CD14-positive monocyte (primary cell): Measurements from ENCODE around the gene ATP11A. TPM values are rescaled to one million over a fixed set of nuclear protein-coding genes. Genes with fewer than 3 reads are reported as not detected.

Source experiments
- DNase-seq, 3 donors: peaks; one replicate each; pipeline ENCODE4 v3.0.0-alpha.2; 2011 to 2022
- H2AFZ ChIP-seq: 2 replicates; pipeline ENCODE4 v1.6.0; 2012; ENCODE audit warnings: mild to moderate bottlenecking, low read depth, low read length, inconsistent platforms; ENCODE audit not compliant: insufficient read depth, poor library complexity, severe bottlenecking
- H3K27ac ChIP-seq, 2 donors: 1 replicate in 1 of 2; 2 replicates in 1 of 2; pipeline ENCODE4 v1.5.1; 2012 to 2013; ENCODE audit warnings: low read length in 2 of 2, control low read depth in 1 of 2, inconsistent platforms in 1 of 2, low read depth in 1 of 2, mild to moderate bottlenecking in 1 of 2
- H3K27me3 ChIP-seq, 2 donors: one replicate each; pipeline versions ENCODE4 v1.6.0 to v1.6.1; 2011 to 2013; ENCODE audit warnings: low read length in 2 of 2; ENCODE audit not compliant: control insufficient read depth in 2 of 2, insufficient read depth in 2 of 2
- H3K36me3 ChIP-seq, 2 donors: replicated peaks in 1 of 2; 1 replicate in 1 of 2; 2 replicates in 1 of 2; pipeline versions ENCODE4 v1.5.1 to v1.6.1; 2012 to 2013; ENCODE audit warnings: low read length in 2 of 2, control low read depth in 1 of 2, inconsistent platforms in 1 of 2, mild to moderate bottlenecking in 1 of 2; ENCODE audit not compliant: insufficient read depth in 2 of 2, control insufficient read depth in 1 of 2
- H3K4me1 ChIP-seq, 2 donors: 1 replicate in 1 of 2; 2 replicates in 1 of 2; pipeline versions ENCODE4 v1.5.1 to v1.6.1; 2012 to 2013; ENCODE audit warnings: low read length in 2 of 2, control low read depth in 1 of 2, inconsistent platforms in 1 of 2, mild to moderate bottlenecking in 1 of 2, moderate library complexity in 1 of 2; ENCODE audit not compliant: insufficient read depth in 2 of 2, control insufficient read depth in 1 of 2
- H3K4me2 ChIP-seq: replicated peaks from 2 replicates; pipeline ENCODE3; 2012; ENCODE audit warnings: low read length, moderate library complexity, mild to moderate bottlenecking; ENCODE audit not compliant: poor library complexity, severe bottlenecking; ENCODE audit errors: extremely low read depth
- H3K4me3 ChIP-seq, 3 experiments: fragments of 200-600 bp in 1 of 3; sonication (generic) in 1 of 3; replicated peaks in 1 of 3; 1 replicate in 2 of 3; 2 replicates in 1 of 3; pipeline ENCODE4 v1.5.1; 2011 to 2013; ENCODE audit warnings: low read length in 3 of 3, mild to moderate bottlenecking in 3 of 3, control low read depth in 2 of 3, low read depth in 2 of 3, inconsistent platforms in 1 of 3, moderate library complexity in 1 of 3
- H3K79me2 ChIP-seq: 2 replicates; pipeline ENCODE4 v1.6.0; 2012; ENCODE audit warnings: mild to moderate bottlenecking, control low read depth, inconsistent platforms, low read length, moderate library complexity; ENCODE audit not compliant: insufficient read depth
- H3K9ac ChIP-seq: 2 replicates; pipeline ENCODE4 v1.6.0; 2017; ENCODE audit warnings: low read length, mild to moderate bottlenecking; ENCODE audit not compliant: insufficient read depth, poor library complexity, severe bottlenecking
- H3K9me3 ChIP-seq, 2 donors: replicated peaks in 1 of 2; 1 replicate in 1 of 2; 2 replicates in 1 of 2; pipeline versions ENCODE4 v1.5.1 to v1.6.1; 2012 to 2013; ENCODE audit warnings: low read length in 2 of 2, control low read depth in 1 of 2; ENCODE audit not compliant: control insufficient read depth in 1 of 2, insufficient read depth in 1 of 2
- H4K20me1 ChIP-seq: 2 replicates; pipeline ENCODE4 v1.6.0; 2012; ENCODE audit warnings: mild to moderate bottlenecking, low read length, control low read depth, moderate library complexity; ENCODE audit not compliant: insufficient read depth
- H3K27ac Mint-ChIP-seq, 7 donors: one replicate each; pipeline ENCODE4 v1.8.0; 2020; ENCODE audit warnings: mild to moderate bottlenecking in 7 of 7, mixed read lengths in 7 of 7, moderate library complexity in 6 of 7, inconsistent platforms in 2 of 7
- H3K27me3 Mint-ChIP-seq, 3 donors: one replicate each; pipeline ENCODE4 v1.8.0; 2021 to 2022; ENCODE audit warnings: low read depth in 3 of 3, mild to moderate bottlenecking in 3 of 3, mixed read lengths in 3 of 3, moderate library complexity in 3 of 3, inconsistent platforms in 1 of 3
- H3K36me3 Mint-ChIP-seq, 2 donors: one replicate each; pipeline ENCODE4 v1.8.0; 2020; ENCODE audit warnings: mixed read lengths in 2 of 2, inconsistent platforms in 1 of 2, mild to moderate bottlenecking in 1 of 2
- H3K4me1 Mint-ChIP-seq: one replicate; pipeline ENCODE4 v1.8.0; 2020; ENCODE audit warnings: mild to moderate bottlenecking, mixed read lengths
- H3K4me3 Mint-ChIP-seq, 2 donors: one replicate each; pipeline ENCODE4 v1.8.0; 2020; ENCODE audit warnings: mild to moderate bottlenecking in 2 of 2, mixed read lengths in 2 of 2, moderate library complexity in 1 of 2
- H3K9me3 Mint-ChIP-seq, 7 donors: one replicate each; pipeline ENCODE4 v1.8.0; 2020 to 2022; ENCODE audit warnings: mixed read lengths in 7 of 7, mild to moderate bottlenecking in 6 of 7, moderate library complexity in 6 of 7, inconsistent platforms in 2 of 7
- CTCF ChIP-seq: fragments of 200-600 bp; IDR thresholded peaks from one replicate; pipeline ENCODE4 v1.8.0; 2022; ENCODE audit warnings: antibody characterized with exemption, mild to moderate bottlenecking
- WGBS: methylation state at CpG from one replicate; pipeline ENCODE4 v1.1.5; 2013; ENCODE audit warnings: missing lambda C conversion rate; ENCODE audit not compliant: insufficient coverage; 5-methylcytosine and 5-hydroxymethylcytosine counted together
- intact Hi-C, 2 donors: fragments of 100-400 bp; cut with micrococcal nuclease; formaldehyde crosslinking; loops; one replicate each; pipeline versions ENCODE4 v1.15.0 to v1.15.1; 2023
- polyA plus RNA-seq, 3 donors: library from polyadenylated mRNA; depleted of rRNA in 1 of 3; unstranded in 2 of 3; stranded (reverse) in 1 of 3; fragments of 300-500 nt in 2 of 3; fragments of >200 nt in 1 of 3; fragmentation: Illumina TruSeq in 2 of 3; gene quantifications; 1 replicate in 2 of 3; 2 replicates in 1 of 3; pipeline ENCODE4 v1.2.3, GENCODE V29; 2012 to 2021

ATP11A gene
- polyA plus RNA-seq, 3 donors = 7.2 to 45.4 (median 7.6) TPM

DNA sequence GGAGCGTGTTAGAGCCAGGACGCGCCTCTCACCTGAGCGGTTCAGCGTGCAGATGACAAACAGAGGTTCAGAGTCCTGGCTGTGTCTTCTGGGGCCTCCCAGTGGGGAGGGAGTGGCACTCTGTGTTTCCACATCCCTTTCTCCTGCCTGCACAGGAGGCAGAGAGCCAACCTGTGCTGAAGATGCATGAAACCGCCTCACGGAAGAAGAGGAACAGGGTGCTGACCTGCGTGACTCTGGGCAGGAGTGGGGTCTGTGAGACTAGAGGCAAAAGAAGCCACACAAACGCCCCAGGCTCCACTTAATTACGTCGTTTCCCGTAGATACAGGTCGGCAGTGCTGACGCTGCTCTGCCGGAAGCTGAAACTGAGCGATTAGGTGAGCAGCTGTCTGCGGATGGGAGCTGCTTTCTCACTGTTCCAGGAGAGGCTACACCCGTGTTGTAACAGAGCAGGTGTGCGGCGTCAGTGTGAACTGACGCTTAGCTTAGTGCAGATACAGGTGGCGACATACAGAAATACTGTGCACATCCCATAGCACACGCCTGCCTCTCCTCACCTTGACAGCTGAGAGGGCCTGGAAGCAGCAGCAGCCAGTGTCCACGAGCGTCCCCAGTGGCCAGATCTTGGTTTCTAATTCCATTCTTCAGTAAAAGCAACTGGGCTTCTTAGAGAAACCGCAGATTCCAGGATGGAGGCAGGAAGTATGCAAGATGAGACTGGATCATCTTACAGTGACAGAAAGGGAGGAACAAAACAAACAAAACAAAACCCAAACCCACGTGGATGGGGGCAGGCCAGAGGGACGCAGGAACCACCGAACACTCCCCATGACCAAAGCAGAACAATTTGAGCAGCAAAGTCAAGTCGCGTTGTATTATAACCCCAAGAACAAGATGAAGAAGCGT is 241.4 kb downstream of the ATP11A start:
- Mint-ChIP-seq H3K36me3 (no peaks in the 10 kb centered on the region), H3K4me3 (no peak overlapping the region), H3K27me3 (peaks cover 30 to 36% (median 31%) of the 10 kb centered on the region in 3 donors), H3K4me1 (peaks cover 9% of the 10 kb centered on the region), H3K27ac (no peak overlapping the region), H3K9me3 (peaks cover 0 to 6% (median 3%) of the 10 kb centered on the region in 7 donors)
- no peaks in the 10 kb centered on the region for H3K9me3 ChIP-seq
- intact Hi-C loops = no loop called here
- H3K4me1 ChIP-seq = peaks cover 0 to 7% of the 10 kb centered on the region in 2 donors
- H3K4me2 ChIP-seq = no peak overlapping the region
- H2AFZ ChIP-seq = no peak overlapping the region
- no peak overlapping the region for H3K4me3 ChIP-seq
- H3K36me3 ChIP-seq = no peaks in the 10 kb centered on the region
- H3K9ac ChIP-seq = no peak overlapping the region
- peaks cover 17 to 24% of the 10 kb centered on the region in 2 donors for H3K27me3 ChIP-seq
- DNase-seq = no peak
- no peaks in the 10 kb centered on the region for H4K20me1 ChIP-seq
- no peak overlapping the region for H3K27ac ChIP-seq
- TF ChIP-seq CTCF = no peak
- 95% methylated on average over 25 of the region's 32 CpGs for WGBS
- no peaks in the 10 kb centered on the region for H3K79me2 ChIP-seq

DNA sequence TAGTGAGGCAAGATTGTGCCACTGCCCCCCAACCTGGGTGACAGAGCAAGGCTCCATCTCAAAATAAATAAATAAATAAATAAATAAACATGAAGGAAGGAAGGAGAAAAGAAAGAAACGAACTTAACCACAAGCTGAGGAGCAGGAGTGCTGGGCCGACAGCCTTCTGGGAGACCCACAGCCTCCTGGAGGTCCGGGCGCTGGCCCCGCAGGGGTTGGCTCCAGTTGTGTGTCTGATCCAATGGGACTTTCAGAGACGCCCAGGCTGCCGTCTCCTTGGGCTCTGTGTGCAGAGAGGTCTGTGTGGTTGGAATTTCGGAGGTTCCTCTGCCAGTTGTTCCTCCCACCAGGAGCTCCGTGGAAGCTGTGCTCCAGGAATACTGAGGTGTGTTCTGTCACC is 243.1 kb downstream of the ATP11A start:
- Histone ChIP-seq H3K79me2 (no peaks in the 10 kb centered on the region), H3K9me3 (no peaks in the 10 kb centered on the region), H3K4me2 (no peak overlapping the region), H3K27ac (no peak overlapping the region), H3K9ac (no peak overlapping the region), H3K27me3 (peaks cover 17 to 23% of the 10 kb centered on the region in 2 donors), H4K20me1 (no peaks in the 10 kb centered on the region), H3K36me3 (no peaks in the 10 kb centered on the region), H2AFZ (no peak overlapping the region), H3K4me3 (no peak overlapping the region), H3K4me1 (peaks cover 0 to 7% of the 10 kb centered on the region in 2 donors)
- peaks cover 0 to 6% (median 0%) of the 10 kb centered on the region in 7 donors for H3K9me3 Mint-ChIP-seq
- no peaks in the 10 kb centered on the region for H3K36me3 Mint-ChIP-seq
- H3K4me3 Mint-ChIP-seq = no peak overlapping the region
- peaks cover 22 to 29% (median 29%) of the 10 kb centered on the region in 3 donors for H3K27me3 Mint-ChIP-seq
- no peak for DNase-seq
- intact Hi-C loops = no loop called here
- peaks cover 9% of the 10 kb centered on the region for H3K4me1 Mint-ChIP-seq
- TF ChIP-seq CTCF = no peak
- H3K27ac Mint-ChIP-seq = no peak overlapping the region
- WGBS = 97% methylated on average over 9 of the region's 9 CpGs
